Stimulated activated naive CD4-positive, alpha-beta T cell (primary cell): ENCODE results near the gene BRSK2.
"Not testable (repeated sequence)": the region's sequence is repeated elsewhere in the genome, so short reads cannot be mapped to it uniquely, and the experiment has no call there.

Source experiments
- DNase-seq, 6 experiments: peaks; one replicate each; lab custom pipeline; 2025; lab: John Stamatoyannopoulos, UW

Gene BRSK2

GRCh38 chr11:1500466-1501420 lies 111.0 kb downstream of the BRSK2 start:
- no peak for DNase-seq

- DNase-seq, result no peak
Measured at GRCh38 chr11:1501421-1502167, 111.9 kb downstream of the BRSK2 start.

DNA sequence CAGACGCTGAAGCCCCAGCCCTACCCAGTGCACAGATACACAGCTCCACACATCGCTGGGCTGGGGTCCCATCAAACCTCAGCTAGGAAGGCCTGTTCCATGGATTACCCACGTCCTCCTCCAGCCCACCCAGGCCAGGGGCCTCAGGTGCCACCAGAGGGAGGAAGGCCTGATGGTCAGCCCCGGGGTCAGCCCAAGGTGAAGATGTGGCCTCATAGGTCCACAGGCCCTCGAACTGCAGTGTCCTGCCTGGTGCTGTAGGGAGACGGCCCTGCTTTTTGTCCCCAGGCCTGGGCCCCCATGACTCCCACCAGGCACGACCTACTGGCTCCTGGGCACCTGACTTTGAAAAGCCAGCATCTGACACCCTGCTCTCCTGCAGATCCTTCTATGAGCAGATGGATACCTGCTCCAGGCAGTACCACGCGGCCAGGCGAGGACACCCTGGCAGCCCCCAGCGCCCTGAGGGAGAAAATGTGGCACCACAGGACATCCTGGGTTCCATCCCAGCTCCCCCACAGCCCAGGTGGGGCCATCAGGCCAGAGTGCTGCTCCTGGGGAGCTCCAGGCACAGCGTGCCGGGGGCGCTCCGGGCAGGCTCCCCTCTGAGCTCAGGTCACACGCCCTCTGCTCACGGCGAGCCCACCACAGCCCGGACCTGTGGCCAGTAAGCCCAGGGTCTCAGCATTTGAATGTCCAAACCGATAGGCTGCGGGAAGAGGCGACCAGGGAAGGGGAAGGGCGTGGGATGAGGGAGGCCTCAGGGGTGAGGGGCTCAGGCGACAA lies 112.6 kb downstream of the BRSK2 start:
- DNase-seq, result no peak

DNA sequence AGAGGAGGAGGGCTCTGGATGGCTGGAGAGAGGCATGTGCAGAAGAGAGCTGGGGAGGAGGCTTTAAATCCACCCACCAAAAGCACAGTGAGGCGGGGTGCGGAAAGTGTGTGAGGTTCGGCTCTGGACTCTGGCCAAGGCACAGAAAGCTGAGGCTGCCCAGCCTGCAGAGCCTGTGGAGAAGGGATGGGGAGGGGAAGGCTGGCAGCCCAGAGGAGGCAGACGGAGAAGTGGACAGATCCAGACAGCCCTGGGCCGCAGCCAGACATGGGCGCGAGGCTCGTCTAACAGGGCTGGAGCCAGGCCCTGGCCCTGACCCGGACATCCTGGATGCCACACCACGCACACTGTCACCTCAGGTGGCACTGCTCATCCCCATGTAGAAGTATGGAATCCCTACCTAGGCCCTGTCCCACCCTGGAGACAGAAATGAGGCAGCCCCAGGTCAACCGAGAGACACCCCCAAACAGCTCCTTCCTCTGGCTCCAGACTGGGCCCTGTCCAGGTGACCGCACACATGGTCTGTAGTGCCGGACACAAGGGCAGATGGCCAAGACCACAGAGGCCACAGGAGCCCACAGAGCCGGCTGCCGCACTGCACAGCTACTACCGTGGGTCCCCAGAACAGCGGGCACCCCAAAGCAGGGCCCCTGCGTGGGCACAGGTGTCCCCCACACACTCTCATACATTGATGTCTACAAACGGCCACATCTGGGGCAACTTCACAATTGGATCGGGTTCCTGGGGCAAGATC lies 113.4 kb downstream of the BRSK2 start:
- DNase-seq, result no peak

GRCh38 chr11:1503708-1504104 lies 114.0 kb downstream of the BRSK2 start:
- DNase-seq, result no peak

DNA sequence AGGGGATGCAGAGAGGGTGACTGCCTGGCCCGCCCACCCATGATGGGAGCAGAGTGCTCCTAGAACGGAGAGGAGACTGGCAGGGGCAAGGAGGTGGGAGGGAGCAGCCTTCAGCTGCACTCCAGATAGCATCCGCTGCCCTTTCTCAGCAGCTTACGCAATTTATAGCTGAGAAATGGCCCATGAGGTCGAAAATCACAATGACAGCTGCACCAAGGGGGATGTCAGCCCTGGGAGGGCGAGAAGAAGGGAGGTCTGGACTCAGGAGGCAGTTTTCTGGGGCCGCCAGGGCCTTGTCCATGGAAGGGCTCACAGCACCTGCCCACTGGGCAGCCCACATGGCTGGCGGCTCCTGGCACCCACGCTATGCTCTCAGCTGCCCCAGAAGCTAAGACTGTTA lies 114.4 kb downstream of the BRSK2 start:
- no peak for DNase-seq

DNA sequence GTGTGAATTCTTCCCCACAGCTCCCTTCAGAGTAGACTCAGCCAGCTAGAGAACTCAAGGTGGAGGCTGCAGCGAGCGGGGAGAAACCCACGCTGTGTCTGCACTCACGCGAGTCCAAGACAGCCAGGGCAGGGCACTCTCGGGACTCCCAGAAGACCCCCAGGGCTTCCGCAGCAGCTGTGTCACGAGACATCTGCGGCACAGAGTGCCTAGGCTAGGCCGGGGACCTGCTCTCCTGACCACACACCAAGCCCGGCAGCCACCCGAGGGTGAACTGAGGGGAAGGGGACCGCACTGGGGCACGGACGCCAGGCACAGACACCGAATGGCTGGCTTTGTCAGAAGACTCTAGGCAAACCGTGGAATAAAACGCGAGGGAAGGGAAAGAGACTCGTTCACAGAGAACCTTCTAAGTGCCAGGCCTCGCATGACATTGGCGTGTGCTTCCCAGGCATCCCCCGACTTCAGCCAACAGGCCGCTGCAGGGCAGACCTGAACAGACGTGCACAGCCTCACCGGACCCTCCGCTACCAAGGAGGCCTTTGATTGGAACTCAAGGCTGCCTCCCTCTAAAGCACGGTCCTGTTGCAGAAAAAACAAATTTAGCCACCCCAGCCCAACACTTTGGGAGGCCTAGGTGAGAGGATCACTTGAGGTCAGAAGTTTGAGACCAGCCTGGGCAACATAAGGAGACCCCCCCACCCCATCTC lies 115.0 kb downstream of the BRSK2 start:
- DNase-seq, result no peak

- DNase-seq, result no peak
Measured at GRCh38 chr11:1505480-1505879, 115.7 kb downstream of the BRSK2 start.

DNA sequence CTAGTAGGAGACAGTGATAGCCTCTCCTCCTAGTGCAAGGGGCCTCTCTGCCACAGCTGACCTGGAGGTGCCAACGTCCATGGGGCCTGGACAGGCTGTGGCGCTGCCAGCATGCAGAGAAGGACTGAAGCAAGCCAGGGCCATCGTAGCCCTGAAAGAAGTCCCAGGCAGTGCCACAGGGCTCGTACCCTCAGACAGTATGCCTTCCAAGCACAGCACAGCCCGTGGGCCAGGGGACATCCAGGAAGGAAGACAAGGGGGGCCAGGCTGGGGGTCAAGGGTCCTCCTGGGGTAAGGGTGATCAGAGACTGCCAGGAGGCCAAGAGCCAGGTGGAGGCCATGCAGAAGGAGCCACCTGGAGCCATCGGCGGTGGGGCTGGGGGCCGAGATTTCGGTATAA lies 117.2 kb downstream of the BRSK2 start:
- DNase-seq, result no peak

DNA sequence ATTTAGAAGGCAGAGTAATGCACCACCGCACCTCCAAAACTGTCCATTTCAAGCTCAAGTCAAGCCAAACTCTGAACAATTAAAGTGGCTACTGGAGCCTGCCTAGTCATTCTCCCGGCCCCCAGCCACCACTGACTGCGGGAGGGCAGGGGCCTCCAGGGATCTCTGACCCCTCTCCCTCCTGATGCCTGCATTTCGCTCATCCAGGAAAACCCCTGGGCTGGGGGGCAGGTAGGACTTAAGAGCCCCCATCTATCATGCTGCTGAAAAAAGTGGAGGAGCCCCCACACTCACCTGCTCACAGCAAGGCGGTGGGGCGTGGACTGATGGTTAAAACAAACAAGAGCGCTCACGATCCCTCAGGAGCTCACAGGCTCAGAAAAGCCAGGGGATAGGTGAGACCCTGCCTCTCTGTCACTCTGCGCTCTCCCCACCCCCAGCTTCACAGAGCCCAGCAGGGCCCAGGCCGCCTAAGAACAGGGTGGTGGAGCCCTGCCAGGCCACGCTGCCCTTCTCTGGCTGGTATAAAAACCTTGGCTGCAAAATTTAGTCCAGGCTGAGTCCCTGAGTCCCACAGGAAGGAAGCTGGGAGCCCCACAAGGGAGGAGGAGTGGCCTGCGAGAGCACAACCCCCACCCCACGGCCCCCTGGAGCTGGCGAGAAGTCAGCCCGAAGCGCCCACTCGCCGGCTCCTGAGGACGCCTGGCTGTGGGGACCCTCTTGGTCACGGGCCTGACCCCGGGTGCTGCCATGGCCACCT lies 117.8 kb downstream of the BRSK2 start:
- no peak for DNase-seq

DNA sequence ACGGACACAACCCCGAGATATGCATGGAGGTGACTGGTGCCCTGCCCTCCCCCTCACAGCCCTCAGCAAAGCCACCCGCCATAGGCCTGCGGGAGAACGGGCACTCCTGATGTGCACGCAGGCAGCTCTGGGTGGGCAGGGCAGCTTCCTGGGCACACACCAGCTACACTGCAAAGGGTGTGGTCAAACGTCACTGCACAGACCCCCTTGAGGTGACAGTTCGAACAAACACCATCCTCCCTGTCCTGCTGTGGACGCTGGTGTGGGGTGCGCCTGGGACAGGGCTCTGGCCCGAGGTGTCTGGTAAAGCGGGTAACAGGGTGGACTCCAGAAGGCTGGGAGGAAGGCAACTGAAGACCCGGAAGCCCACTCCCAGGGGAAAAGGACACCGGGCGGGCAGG lies 118.8 kb downstream of the BRSK2 start:
- DNase-seq, result no peak

DNA sequence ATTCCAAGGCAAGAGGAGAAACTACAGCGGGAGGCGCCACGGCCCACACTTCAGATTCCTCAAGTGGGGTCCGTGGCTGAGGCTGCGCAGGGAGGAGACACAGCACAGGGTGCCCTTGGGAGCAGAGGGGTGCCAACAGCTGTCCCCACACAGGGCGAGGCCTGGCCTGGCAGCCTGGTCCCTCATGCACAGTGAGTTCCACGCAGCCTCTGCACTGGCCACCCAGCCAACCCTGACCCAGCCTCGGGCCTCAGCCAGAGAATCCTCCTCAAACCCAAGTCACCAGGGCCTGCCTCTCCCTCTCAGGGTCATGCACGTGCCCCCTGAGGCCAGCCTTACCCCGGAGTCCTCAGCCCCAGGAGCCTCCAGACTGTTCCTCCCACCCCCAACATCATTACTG lies 119.3 kb downstream of the BRSK2 start:
- no peak for DNase-seq

- DNase-seq, result no peak
Measured at GRCh38 chr11:1509626-1510255, 120.0 kb downstream of the BRSK2 start.

GRCh38 chr11:1510351-1510750 lies 120.6 kb downstream of the BRSK2 start:
- DNase-seq, result not testable (repeated sequence)

- DNase-seq, result no peak
Measured at GRCh38 chr11:1510928-1511327, 121.2 kb downstream of the BRSK2 start.

DNA sequence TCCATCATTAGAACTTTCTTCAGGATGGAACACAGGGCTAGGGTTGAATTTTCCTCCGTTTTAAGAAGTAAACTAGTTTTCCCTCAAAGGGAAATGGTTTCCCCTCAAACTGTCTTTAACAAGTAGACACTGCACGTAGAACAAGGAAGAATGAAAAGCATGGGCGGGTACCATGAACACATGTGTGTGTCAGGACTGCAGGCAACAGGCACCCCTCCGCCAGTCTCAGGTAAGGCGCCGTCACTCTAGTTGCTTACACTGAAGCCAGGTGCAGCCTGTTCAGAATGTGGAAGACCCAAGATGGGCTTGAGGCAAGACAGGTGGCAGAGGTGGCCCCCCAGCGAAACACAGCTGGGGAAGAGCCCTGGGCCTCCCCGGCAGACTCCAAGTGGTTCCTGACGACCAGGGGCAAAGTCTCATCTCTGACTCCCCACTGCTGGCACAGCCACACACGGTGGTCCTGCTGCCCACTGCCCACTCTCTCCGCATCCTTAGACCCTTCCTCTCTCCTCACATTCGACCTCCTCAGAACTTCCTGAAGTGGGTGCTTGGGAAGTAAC lies 122.3 kb downstream of the BRSK2 start:
- DNase-seq, result no peak
